HepG2 (cell line): ENCODE measurements around the gene GPATCH4. TPM values are rescaled to one million over a fixed set of nuclear protein-coding genes. Genes with fewer than 3 reads are reported as not detected.
A peak's percentile ranks its signal among the peaks of the same experiment; 100 is the strongest.

Experiments used
- FOXK1 ChIP-seq: sonication (generic); formaldehyde crosslinking; IDR thresholded peaks from 2 replicates; pipeline ENCODE4 v1.4.0; 2020; ENCODE audit warnings: low read depth, missing genetic modification reagents, borderline replicate concordance
- FOXP1 ChIP-seq, 2 experiments: fragments of 450-650 bp in 1 of 2; IDR thresholded peaks; 2 replicates each; pipeline ENCODE4 v1.6.1; 2017 to 2018; ENCODE audit warnings: antibody characterized with exemption in 1 of 2
- HMGXB3 ChIP-seq: sonication (generic); formaldehyde crosslinking; IDR thresholded peaks from 2 replicates; pipeline ENCODE4 v1.4.0; 2020; ENCODE audit warnings: missing genetic modification reagents, borderline replicate concordance
- JUND ChIP-seq: sonication (generic); formaldehyde crosslinking; IDR thresholded peaks from 2 replicates; pipeline ENCODE4 v1.8.0; 2022; ENCODE audit warnings: mild to moderate bottlenecking, missing genetic modification reagents
- RFXANK ChIP-seq: IDR thresholded peaks from 2 replicates; pipeline ENCODE4 v1.6.1; 2016
- SRSF1 ChIP-seq: fragments of 200-400 bp; formaldehyde crosslinking; optimal IDR thresholded peaks from 2 replicates; pipeline ENCODE3; 2017; ENCODE audit warnings: mild to moderate bottlenecking, low read depth, low read length, moderate library complexity
- U2AF2 ChIP-seq: fragments of 200-400 bp; formaldehyde crosslinking; IDR thresholded peaks from 2 replicates; pipeline ENCODE4 v1.6.1; 2017; ENCODE audit warnings: low read depth, mild to moderate bottlenecking, low read length
- ZBTB3 ChIP-seq: sonication (generic); formaldehyde crosslinking; IDR thresholded peaks from 2 replicates; pipeline ENCODE4 v1.4.0; 2020; ENCODE audit warnings: low read depth, mild to moderate bottlenecking, moderate library complexity, missing genetic modification reagents, borderline replicate concordance
- ZBTB46 ChIP-seq: sonication (generic); formaldehyde crosslinking; IDR thresholded peaks from 2 replicates; pipeline ENCODE4 v1.4.0; 2020; ENCODE audit warnings: mild to moderate bottlenecking, missing genetic modification reagents, borderline replicate concordance
- ZFP82 ChIP-seq: sonication (generic); formaldehyde crosslinking; IDR thresholded peaks from 2 replicates; pipeline ENCODE4 v1.5.1; 2020; ENCODE audit warnings: mild to moderate bottlenecking, missing genetic modification reagents, borderline replicate concordance
- ZNF205 ChIP-seq: IDR thresholded peaks from 2 replicates; pipeline ENCODE4 v1.6.1; 2018; ENCODE audit warnings: missing biosample characterization, missing genetic modification reagents
- ZNF557 ChIP-seq: sonication (generic); formaldehyde crosslinking; IDR thresholded peaks from 2 replicates; pipeline ENCODE4 v1.4.0; 2020; ENCODE audit warnings: missing genetic modification reagents
- ZNF704 ChIP-seq: sonication (generic); formaldehyde crosslinking; IDR thresholded peaks from 2 replicates; pipeline ENCODE4 v1.8.1; 2023; ENCODE audit warnings: mild to moderate bottlenecking, inconsistent platforms, moderate library complexity, missing genetic modification reagents, borderline replicate concordance
- ZNF766 ChIP-seq: sonication (generic); formaldehyde crosslinking; IDR thresholded peaks from 2 replicates; pipeline ENCODE4 v1.5.0; 2020; ENCODE audit warnings: missing genetic modification reagents, borderline replicate concordance
- polyA plus RNA-seq, 8 experiments: library from polyadenylated mRNA; depleted of rRNA in 3 of 8; stranded (reverse) in 7 of 8; unstranded in 1 of 8; fragments of >200 nt; fragmentation: Illumina TruSeq in 4 of 8; extraction: Trizol in 4 of 8; gene quantifications; 2 replicates each; pipeline versions ENCODE4 v1.2.1 to v1.2.3, GENCODE V29; 2011 to 2016; ENCODE audit warnings: low read depth in 4 of 8, missing spikeins in 1 of 8, mixed read lengths in 1 of 8; ENCODE audit not compliant: insufficient read depth in 1 of 8
- total RNA-seq, 5 experiments: library from RNA; depleted of rRNA; stranded (reverse); fragments of >200 nt; fragmentation: Illumina TruSeq; extraction: Trizol; gene quantifications; 2 replicates each; pipeline ENCODE4 v1.2.3, GENCODE V29; 2016; ENCODE audit warnings: low read depth in 1 of 5
- TF ChIP-seq, protein P1 (sequence below): sonication (generic); formaldehyde crosslinking; IDR thresholded peaks from 2 replicates; pipeline ENCODE4 v1.4.0; 2020; ENCODE audit warnings: missing genetic modification reagents, borderline replicate concordance
- TF ChIP-seq, protein P2 (sequence below): sonication (generic); formaldehyde crosslinking; IDR thresholded peaks from 2 replicates; pipeline ENCODE4 v1.5.1; 2020; ENCODE audit warnings: missing genetic modification reagents, mild to moderate bottlenecking, borderline replicate concordance

GPATCH4 gene
- total and polyA plus RNA-seq, 2 of the 13 experiments (the other 11 are each of a cell fraction or from before 2014, with no cell fraction given), result 19.2 to 37.9 TPM

DNA sequence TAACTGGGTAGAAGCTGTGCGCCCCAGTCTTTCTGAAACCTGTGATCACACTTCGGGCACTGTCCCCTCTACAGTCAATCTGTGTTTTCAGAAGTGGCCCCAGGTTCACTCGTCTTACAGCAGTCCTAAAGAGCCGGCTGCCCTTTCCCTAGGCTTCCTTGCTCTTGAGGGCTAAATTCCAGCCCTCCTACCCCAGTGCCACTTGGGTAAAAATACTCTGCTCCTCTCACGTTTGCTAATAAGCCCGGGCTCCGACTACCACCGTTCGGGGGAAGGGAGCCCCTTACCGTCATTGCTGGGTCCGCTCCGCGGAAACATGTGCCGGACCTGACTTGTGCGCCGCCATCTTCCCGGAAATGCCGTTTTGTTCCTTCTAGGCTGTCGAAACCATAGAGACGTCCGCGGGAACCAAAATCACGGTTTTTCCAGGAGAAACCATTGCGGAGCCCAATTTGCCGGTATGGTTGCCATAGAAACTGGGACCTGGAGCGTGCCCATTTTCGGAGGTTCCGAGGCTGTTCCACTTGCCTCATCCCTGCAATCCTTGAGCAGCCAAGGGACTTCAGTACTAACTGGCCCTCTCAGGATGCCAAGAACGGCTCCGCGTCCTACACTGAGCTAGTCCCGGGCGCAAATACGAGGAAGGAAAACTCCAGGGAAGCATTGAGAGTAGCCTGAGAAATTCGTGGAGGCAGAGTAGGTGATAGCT lies at the start of gene GPATCH4 (continued):
- TF ChIP-seq ZNF704 (peak; percentile 44; the same call in 1 of the 2 replicates), ZNF205 (CRISPR knock-in tag) (no peak), RFXANK (CRISPR knock-in tag) (no peak; the same call in 1 of the 2 replicates), FOXK1 (CRISPR knock-in tag) (0 out of 2 replicates have a peak, but pooled peaks have one; percentile 49), ZBTB46 (CRISPR knock-in tag) (no peak), U2AF2 (no peak), FOXP1 (IDR thresholded peaks at IDR 0.05) (no peak), FOXP1 (CRISPR knock-in tag; IDR thresholded peaks at IDR 0.05) (no peak), ZNF557 (no peak; the same call in 1 of the 2 replicates), HMGXB3 (peak; percentile 53), ZFP82 (no peak), JUND (CRISPR knock-in tag) (no peak), SRSF1 (no peak), ZNF766 (CRISPR knock-in tag) (peak; percentile 79; the same call in 1 of the 2 replicates), ZBTB3 (CRISPR knock-in tag) (0 out of 2 replicates have a peak, but pooled peaks have one; percentile 20)
- TF ChIP-seq, protein P1, sequence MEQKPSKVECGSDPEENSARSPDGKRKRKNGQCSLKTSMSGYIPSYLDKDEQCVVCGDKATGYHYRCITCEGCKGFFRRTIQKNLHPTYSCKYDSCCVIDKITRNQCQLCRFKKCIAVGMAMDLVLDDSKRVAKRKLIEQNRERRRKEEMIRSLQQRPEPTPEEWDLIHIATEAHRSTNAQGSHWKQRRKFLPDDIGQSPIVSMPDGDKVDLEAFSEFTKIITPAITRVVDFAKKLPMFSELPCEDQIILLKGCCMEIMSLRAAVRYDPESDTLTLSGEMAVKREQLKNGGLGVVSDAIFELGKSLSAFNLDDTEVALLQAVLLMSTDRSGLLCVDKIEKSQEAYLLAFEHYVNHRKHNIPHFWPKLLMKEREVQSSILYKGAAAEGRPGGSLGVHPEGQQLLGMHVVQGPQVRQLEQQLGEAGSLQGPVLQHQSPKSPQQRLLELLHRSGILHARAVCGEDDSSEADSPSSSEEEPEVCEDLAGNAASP (CRISPR knock-in tag), result peak; percentile 63; the same call in 1 of the 2 replicates
- TF ChIP-seq, protein P2, sequence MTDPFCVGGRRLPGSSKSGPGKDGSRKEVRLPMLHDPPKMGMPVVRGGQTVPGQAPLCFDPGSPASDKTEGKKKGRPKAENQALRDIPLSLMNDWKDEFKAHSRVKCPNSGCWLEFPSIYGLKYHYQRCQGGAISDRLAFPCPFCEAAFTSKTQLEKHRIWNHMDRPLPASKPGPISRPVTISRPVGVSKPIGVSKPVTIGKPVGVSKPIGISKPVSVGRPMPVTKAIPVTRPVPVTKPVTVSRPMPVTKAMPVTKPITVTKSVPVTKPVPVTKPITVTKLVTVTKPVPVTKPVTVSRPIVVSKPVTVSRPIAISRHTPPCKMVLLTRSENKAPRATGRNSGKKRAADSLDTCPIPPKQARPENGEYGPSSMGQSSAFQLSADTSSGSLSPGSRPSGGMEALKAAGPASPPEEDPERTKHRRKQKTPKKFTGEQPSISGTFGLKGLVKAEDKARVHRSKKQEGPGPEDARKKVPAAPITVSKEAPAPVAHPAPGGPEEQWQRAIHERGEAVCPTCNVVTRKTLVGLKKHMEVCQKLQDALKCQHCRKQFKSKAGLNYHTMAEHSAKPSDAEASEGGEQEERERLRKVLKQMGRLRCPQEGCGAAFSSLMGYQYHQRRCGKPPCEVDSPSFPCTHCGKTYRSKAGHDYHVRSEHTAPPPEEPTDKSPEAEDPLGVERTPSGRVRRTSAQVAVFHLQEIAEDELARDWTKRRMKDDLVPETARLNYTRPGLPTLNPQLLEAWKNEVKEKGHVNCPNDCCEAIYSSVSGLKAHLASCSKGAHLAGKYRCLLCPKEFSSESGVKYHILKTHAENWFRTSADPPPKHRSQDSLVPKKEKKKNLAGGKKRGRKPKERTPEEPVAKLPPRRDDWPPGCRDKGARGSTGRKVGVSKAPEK (CRISPR knock-in tag), result no peak
